NB4 (cell line): ENCODE data around the gene CLPTM1L.

ENCODE experiments used
- CTCF ChIP-seq: IDR thresholded peaks from one replicate; pipeline ENCODE4 v1.5.1; 2012; ENCODE audit warnings: low read depth, low read length
- MYC ChIP-seq: IDR thresholded peaks from 2 replicates; pipeline ENCODE4 v1.6.1; 2011; ENCODE audit warnings: low read depth, low read length
- POLR2A ChIP-seq: IDR thresholded peaks from 2 replicates; pipeline ENCODE4 v1.6.1; 2011; ENCODE audit warnings: mild to moderate bottlenecking; ENCODE audit not compliant: insufficient read length; ENCODE audit errors: extremely low read depth
- TF ChIP-seq, protein P1 (sequence below): IDR thresholded peaks from 2 replicates; pipeline ENCODE4 v1.6.1; 2011; ENCODE audit warnings: low read depth, low read length

GRCh38 chr5:1364211-1364610 is 19.3 kb upstream of the CLPTM1L start:
- TF ChIP-seq, protein P1, sequence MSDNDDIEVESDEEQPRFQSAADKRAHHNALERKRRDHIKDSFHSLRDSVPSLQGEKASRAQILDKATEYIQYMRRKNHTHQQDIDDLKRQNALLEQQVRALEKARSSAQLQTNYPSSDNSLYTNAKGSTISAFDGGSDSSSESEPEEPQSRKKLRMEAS, result no peak
- TF ChIP-seq CTCF (no peak), POLR2A (no peak), MYC (no peak)
